ENCODE results near the gene COQ10B.
"Not testable (repeated sequence)": the region's sequence is repeated elsewhere in the genome, so short reads cannot be mapped to it uniquely, and the experiment has no call there.

COQ10B gene

GRCh38 chr2:197450935-197451358, 2.4 kb upstream of the COQ10B start:
- not testable (repeated sequence) for DNase-seq (ENCODE audit: low spot score)

GRCh38 chr2:197452754-197453122, 614 bp upstream of the COQ10B start:
- no peak for DNase-seq (ENCODE audit: low spot score)

- DNase-seq (ENCODE audit: low spot score), result no peak
Observed at GRCh38 chr2:197453914-197454398, 604 bp downstream of the COQ10B start.

GRCh38 chr2:197454923-197455322, 1.6 kb downstream of the COQ10B start:
- no peak for DNase-seq (ENCODE audit: low spot score)

GRCh38 chr2:197455428-197455827, 2.1 kb downstream of the COQ10B start:
- no peak for DNase-seq (ENCODE audit: low spot score)

GRCh38 chr2:197460649-197461048, 7.3 kb downstream of the COQ10B start:
- DNase-seq (ENCODE audit: low spot score), result no peak

- DNase-seq (ENCODE audit: low spot score), result no peak
Observed at GRCh38 chr2:197461057-197461456, 7.7 kb downstream of the COQ10B start.

GRCh38 chr2:197464175-197464574, 10.8 kb downstream of the COQ10B start:
- DNase-seq (ENCODE audit: low spot score), result no peak

- DNase-seq (ENCODE audit: low spot score), result no peak
Observed at GRCh38 chr2:197472166-197472565, 18.8 kb downstream of the COQ10B start.

- DNase-seq (ENCODE audit: low spot score), result no peak
Observed at GRCh38 chr2:197477797-197478196, 24.4 kb downstream of the COQ10B start.

- no peak for DNase-seq (ENCODE audit: low spot score)
Observed at GRCh38 chr2:197480165-197481036, 27.0 kb downstream of the COQ10B start.

- DNase-seq (ENCODE audit: low spot score), result not testable (repeated sequence)
Observed at GRCh38 chr2:197484248-197484647, 30.9 kb downstream of the COQ10B start.

GRCh38 chr2:197486175-197486574, 32.8 kb downstream of the COQ10B start:
- DNase-seq (ENCODE audit: low spot score), result no peak

GRCh38 chr2:197487385-197487784, 34.0 kb downstream of the COQ10B start:
- no peak for DNase-seq (ENCODE audit: low spot score)

GRCh38 chr2:197495433-197496134, 42.2 kb downstream of the COQ10B start:
- no peak for DNase-seq (ENCODE audit: low spot score)

GRCh38 chr2:197496695-197497094, 43.3 kb downstream of the COQ10B start:
- no peak for DNase-seq (ENCODE audit: low spot score)

GRCh38 chr2:197497326-197497725, 44.0 kb downstream of the COQ10B start:
- DNase-seq (ENCODE audit: low spot score), result no peak

- DNase-seq (ENCODE audit: low spot score), result no peak
Observed at GRCh38 chr2:197498235-197498936, 45.0 kb downstream of the COQ10B start.

GRCh38 chr2:197498937-197499593, 45.7 kb downstream of the COQ10B start:
- peak; percentile 62 for DNase-seq (ENCODE audit: low spot score)

- DNase-seq (ENCODE audit: low spot score), result peak; percentile 95
Observed at GRCh38 chr2:197499594-197500502, 46.5 kb downstream of the COQ10B start, which contains the start of the genes HSPD1 and HSPE1. TSS of gene HSPD1 (minus strand) at chr2:197499840. CDS start at chr2:197498848, 992 bp downstream. TSS of gene HSPE1 (plus strand) at chr2:197500379. CDS start at chr2:197500437, 58 bp downstream.
